Endodermal cell (in vitro differentiated cells): Measurements from ENCODE around the gene LARP1. TPM values are rescaled to one million over a fixed set of nuclear protein-coding genes. Genes with fewer than 3 reads are reported as not detected.

Experiments
- DNase-seq: peaks from one replicate; pipeline ENCODE4 v3.0.0-alpha.2; 2017
- H3K27ac ChIP-seq: 2 replicates; pipeline ENCODE4 v1.5.1; 2013; ENCODE audit warnings: mild to moderate bottlenecking, low read depth, low read length, moderate library complexity
- H3K27me3 ChIP-seq: 2 replicates; pipeline ENCODE4 v1.6.1; 2013; ENCODE audit warnings: mild to moderate bottlenecking, low read length, moderate library complexity; ENCODE audit not compliant: insufficient read depth, control insufficient read depth, poor library complexity, severe bottlenecking
- H3K36me3 ChIP-seq: 2 replicates; pipeline ENCODE4 v1.7.0; 2013; ENCODE audit warnings: mild to moderate bottlenecking, low read length, moderate library complexity; ENCODE audit not compliant: control insufficient read depth, insufficient read depth
- H3K4me1 ChIP-seq: one replicate; pipeline ENCODE4 v1.7.0; 2013; ENCODE audit warnings: low read length; ENCODE audit not compliant: control insufficient read depth, insufficient read depth
- H3K4me3 ChIP-seq: 2 replicates; pipeline ENCODE4 v1.5.1; 2013; ENCODE audit warnings: mild to moderate bottlenecking, low read length, moderate library complexity
- H3K9ac ChIP-seq: 2 replicates; pipeline ENCODE4 v1.6.1; 2013; ENCODE audit warnings: mild to moderate bottlenecking, low read length, moderate library complexity; ENCODE audit not compliant: poor library complexity, severe bottlenecking; ENCODE audit errors: extremely low read depth
- H3K9me3 ChIP-seq: 2 replicates; pipeline ENCODE4 v1.6.1; 2013; ENCODE audit warnings: mild to moderate bottlenecking, low read length, moderate library complexity; ENCODE audit not compliant: control insufficient read depth
- H3K27ac Mint-ChIP-seq: 2 replicates; pipeline ENCODE4 v1.8.0; 2020; ENCODE audit warnings: mixed read lengths
- H3K27me3 Mint-ChIP-seq: 2 replicates; pipeline ENCODE4 v1.8.0; 2021; ENCODE audit warnings: mild to moderate bottlenecking, mixed read lengths; ENCODE audit not compliant: insufficient read depth
- H3K36me3 Mint-ChIP-seq: 2 replicates; pipeline ENCODE4 v1.8.0; 2020; ENCODE audit warnings: low read depth, mixed read lengths
- H3K4me1 Mint-ChIP-seq: 2 replicates; pipeline ENCODE4 v1.8.0; 2020; ENCODE audit warnings: mixed read lengths
- H3K4me3 Mint-ChIP-seq: 2 replicates; pipeline ENCODE4 v1.8.0; 2020; ENCODE audit warnings: mild to moderate bottlenecking, moderate library complexity, mixed read lengths
- H3K9me3 Mint-ChIP-seq: 2 replicates; pipeline ENCODE4 v1.8.0; 2020; ENCODE audit warnings: mild to moderate bottlenecking, mixed read lengths
- CTCF ChIP-seq: fragments of 200-600 bp; sonication (generic); conservative IDR thresholded peaks from 2 replicates; pipeline ENCODE4 v1.5.0; 2021; ENCODE audit warnings: antibody characterized with exemption, mild to moderate bottlenecking
- WGBS, 2 experiments: methylation state at CpG; one replicate each; pipeline versions ENCODE4 v1.1.5 to v1.1.7; 2013; ENCODE audit warnings: missing lambda C conversion rate in 2 of 2, mixed read lengths in 1 of 2; ENCODE audit not compliant: insufficient coverage in 1 of 2, insufficient read length in 1 of 2; 5-methylcytosine and 5-hydroxymethylcytosine counted together
- total RNA-seq, 2 donors: library from RNA; stranded (reverse); fragmentation: NEBNext Ultra II Directional in 1 of 2; extraction: Animal tissue kit (Norgen Biotek cat#: 25700) in 1 of 2; gene quantifications; 2 replicates in 1 of 2; 3 replicates in 1 of 2; pipeline ENCODE4 v1.2.1, GENCODE V29; 2021

LARP1 gene
- total RNA-seq, 2 donors from 2014 or later = 193 to 273 TPM

GRCh38 chr5:154801083-154801482 is 45.9 kb downstream of the LARP1 start:
- Mint-ChIP-seq H3K27me3 (no peaks in the 10 kb centered on the region), H3K4me3 (no peak overlapping the region), H3K9me3 (no peaks in the 10 kb centered on the region), H3K36me3 (peaks cover 81% of the 10 kb centered on the region), H3K4me1 (peaks cover 2% of the 10 kb centered on the region), H3K27ac (no peak overlapping the region)
- Histone ChIP-seq H3K27ac (no peak overlapping the region), H3K27me3 (no peaks in the 10 kb centered on the region), H3K4me3 (no peak overlapping the region), H3K9ac (no peak overlapping the region), H3K36me3 (peaks cover 98% of the 10 kb centered on the region), H3K9me3 (no peaks in the 10 kb centered on the region), H3K4me1 (no peaks in the 10 kb centered on the region)
- WGBS, 2 experiments = 91 to 97% methylated on average over 3 of the region's 3 CpGs
- DNase-seq = no peak
- no peak for TF ChIP-seq CTCF

GRCh38 chr5:154802050-154802449 is 46.9 kb downstream of the LARP1 start:
- Mint-ChIP-seq H3K27me3 (no peaks in the 10 kb centered on the region), H3K9me3 (no peaks in the 10 kb centered on the region), H3K4me3 (no peak overlapping the region), H3K27ac (no peak overlapping the region), H3K36me3 (peaks cover 78% of the 10 kb centered on the region), H3K4me1 (peaks cover 2% of the 10 kb centered on the region)
- TF ChIP-seq CTCF = no peak
- Histone ChIP-seq H3K4me3 (no peak overlapping the region), H3K36me3 (peaks cover 98% of the 10 kb centered on the region), H3K27ac (no peak overlapping the region), H3K4me1 (no peaks in the 10 kb centered on the region), H3K9ac (no peak overlapping the region), H3K9me3 (no peaks in the 10 kb centered on the region), H3K27me3 (no peaks in the 10 kb centered on the region)
- DNase-seq = no peak
- 97% methylated on average over 5 to 9 of the region's 9 CpGs for WGBS, 2 experiments

GRCh38 chr5:154806176-154806575 is 51.0 kb downstream of the LARP1 start:
- TF ChIP-seq CTCF = no peak
- Histone ChIP-seq H3K9ac (no peak overlapping the region), H3K36me3 (peaks cover 95% of the 10 kb centered on the region), H3K9me3 (no peaks in the 10 kb centered on the region), H3K27me3 (no peaks in the 10 kb centered on the region), H3K4me3 (no peak overlapping the region), H3K4me1 (no peaks in the 10 kb centered on the region), H3K27ac (no peak overlapping the region)
- H3K9me3 Mint-ChIP-seq = no peaks in the 10 kb centered on the region
- WGBS, 2 experiments = 90 to 91% methylated on average over 2 to 4 of the region's 4 CpGs
- H3K4me1 Mint-ChIP-seq = no peaks in the 10 kb centered on the region
- DNase-seq = no peak
- H3K27me3 Mint-ChIP-seq = no peaks in the 10 kb centered on the region
- peaks cover 72% of the 10 kb centered on the region for H3K36me3 Mint-ChIP-seq
- H3K4me3 Mint-ChIP-seq = no peak overlapping the region
- no peak overlapping the region for H3K27ac Mint-ChIP-seq
